HCEC 1CT (cell line): ENCODE data around the gene SMG5.
A peak's percentile ranks its signal among the peaks of the same experiment; 100 is the strongest.

Experiments used
- DNase-seq: peaks from one replicate; pipeline ENCODE4 v3.0.0-alpha.2; 2017

The SMG5 gene

DNA sequence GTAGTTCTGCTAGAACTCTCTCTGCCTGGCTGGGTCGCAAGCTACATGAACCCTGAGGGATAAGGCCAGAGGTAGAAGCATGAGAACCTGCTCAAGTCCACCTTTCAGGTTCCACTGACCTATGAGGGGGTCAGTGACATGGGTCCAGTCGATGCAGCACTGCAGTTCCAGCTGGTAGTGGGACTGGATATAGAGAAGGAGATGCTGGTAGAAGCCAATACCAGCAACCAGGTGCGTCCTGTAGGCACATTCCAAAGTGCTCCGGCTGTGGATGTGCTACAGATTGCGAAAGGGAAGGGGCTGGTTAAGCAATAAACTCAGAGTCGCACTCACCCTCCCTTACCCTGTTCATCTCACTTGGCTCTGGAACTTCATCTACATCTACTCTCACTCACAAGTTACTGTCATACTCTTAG, 5.7 kb downstream of the SMG5 start:
- DNase-seq, result no peak

DNA sequence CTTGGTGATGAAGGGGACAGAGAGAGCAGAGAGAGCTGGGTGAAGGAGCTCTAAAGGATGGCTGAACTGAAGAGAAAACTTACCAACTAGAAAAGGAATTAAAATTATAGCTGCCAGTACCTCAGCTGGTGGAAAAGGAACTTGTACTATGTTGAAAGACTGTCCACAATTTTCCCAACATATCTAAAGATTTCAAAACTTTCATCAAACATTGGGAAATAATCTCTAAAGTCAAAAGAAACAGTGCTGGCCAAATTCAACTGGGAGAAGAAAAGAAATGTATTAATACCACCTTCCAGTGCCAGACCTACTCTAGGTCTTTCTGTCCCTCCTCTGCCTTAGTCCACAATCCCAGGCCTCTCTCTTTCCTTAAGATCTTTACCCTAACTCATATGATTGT, 6.1 kb downstream of the SMG5 start:
- DNase-seq, result no peak

DNA sequence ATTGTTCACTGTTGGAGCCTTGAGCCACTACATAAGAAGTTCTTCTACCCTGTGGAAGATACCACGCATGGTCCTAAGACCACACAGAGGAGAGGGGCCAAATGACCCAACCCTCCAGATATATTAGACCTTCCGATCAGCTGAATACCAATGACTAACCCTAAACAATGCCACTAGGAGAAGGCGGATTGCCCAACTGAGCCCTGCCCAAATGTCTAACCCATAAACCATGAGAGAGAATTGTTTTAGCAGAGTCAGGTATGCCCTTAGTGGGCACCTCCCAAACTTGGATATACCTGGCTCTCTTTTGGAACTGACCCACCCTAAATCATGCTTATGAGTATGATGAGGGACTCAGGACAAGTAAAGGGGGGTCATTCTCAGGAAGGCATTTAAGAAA, 12.3 kb downstream of the SMG5 start:
- DNase-seq, result no peak

DNA sequence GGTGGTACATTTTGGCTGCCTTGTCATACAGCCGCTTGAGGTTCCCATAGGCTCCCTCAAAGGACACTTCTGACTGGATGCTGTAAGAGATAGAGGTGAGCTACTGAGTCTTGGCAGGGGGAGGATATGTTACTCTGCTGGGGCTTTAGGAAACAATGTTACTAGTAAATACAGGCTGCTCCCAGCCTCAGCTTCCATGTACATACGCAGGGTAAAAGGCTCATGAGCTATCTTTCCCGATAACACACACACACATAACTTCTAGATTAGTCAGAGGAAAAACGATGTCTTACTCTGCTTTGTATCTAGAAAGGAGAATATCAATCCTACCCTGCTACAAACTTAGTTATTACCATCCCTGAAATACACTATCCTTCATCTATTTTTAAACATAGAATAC, 14.3 kb downstream of the SMG5 start:
- DNase-seq, result no peak

DNA sequence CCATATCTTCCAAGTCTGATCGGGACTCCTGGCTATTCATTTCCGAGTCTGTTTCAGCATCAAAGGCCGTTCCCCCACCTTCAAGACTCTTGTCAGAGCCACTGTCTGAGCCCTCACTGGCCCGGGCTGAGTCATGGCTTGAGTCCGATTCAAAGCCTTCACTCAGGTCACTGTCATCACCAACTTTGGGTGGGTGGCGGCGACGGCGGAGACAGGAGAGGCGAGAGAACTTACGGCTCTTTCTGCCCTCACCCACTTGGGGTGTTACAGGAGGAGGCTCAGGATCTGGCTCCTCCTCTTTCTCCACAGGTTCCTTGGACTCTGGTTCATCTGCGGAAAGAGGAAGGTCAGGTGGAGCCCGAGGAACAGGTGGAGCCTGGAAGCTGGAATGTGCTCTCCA, 16.6 kb downstream of the SMG5 start:
- no peak for DNase-seq

DNA sequence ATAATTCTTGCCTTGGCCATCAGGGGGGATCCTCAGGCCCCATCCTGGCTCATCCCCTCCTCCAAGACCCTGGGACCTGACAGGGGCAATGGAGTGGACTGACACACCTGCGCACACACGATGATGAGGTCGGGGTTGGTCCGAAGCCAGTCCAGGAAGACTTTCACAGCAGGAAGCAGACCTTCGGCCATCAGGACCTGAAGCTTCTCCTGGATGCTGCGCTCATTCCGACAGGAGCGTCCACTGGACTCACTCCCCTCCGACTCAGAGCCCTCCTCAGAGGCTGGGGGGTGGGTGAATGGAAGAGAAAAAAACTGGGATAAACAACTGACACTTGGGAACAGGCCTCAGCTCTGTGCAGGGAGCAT, 19.4 kb downstream of the SMG5 start:
- no peak for DNase-seq

DNA sequence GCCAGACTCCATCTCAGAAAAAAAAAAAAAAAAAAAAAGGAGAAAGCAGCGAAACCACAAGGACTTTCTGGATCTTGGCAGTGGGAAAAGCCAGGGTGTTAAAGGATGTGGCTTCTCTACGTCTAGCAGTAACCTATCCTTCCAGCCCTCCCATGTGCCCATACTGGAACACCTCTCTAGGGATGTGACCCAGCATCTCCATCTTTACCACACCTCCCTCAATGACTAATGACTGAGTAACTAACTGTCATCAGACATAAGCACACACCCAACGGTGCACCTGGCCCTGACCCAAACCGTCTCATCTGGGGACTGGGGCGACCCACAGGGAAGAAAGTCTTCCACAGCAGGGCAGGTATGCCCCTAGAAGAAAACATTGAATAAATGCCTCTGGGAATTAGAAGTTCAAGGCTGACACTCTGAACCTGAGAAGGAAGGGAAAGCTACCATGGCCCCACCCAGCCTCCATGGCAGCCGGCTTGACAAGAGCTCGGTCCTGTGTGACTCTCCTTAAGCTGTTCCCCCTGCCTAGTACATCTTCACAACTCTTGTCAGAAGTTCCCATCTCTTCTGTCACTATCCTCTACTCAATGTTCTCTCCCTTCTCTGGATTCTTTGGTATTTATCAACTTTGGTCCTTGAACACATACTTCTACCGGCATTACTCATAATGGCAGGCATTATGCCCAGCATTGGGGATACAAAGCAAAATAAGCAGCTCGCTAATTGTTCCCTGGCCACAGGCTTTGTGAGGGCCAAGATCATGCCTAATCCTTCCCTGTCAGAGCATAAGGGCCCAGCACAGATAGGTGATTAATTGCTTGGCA, 20.0 kb downstream of the SMG5 start:
- peak; percentile 69 for DNase-seq

DNA sequence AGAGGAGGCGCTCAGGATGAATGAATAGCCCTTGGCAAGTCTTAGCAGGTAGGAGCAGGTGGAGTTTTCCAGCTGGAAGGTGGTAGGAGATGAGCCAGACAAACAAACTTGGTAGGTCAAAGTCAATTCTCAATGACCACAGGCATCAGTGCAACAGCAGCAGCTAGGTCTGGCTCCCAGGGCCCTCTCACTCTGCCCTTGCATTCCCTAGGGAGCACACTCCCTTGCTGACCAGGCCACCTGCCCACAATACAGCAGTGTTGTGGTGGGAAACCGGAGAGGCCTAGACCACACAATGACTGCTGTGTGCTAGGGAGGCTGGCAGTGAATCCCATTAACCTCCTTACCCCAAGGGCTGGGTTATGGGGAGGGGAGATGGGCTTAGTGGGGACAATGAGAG, 21.7 kb downstream of the SMG5 start:
- DNase-seq, result no peak

DNA sequence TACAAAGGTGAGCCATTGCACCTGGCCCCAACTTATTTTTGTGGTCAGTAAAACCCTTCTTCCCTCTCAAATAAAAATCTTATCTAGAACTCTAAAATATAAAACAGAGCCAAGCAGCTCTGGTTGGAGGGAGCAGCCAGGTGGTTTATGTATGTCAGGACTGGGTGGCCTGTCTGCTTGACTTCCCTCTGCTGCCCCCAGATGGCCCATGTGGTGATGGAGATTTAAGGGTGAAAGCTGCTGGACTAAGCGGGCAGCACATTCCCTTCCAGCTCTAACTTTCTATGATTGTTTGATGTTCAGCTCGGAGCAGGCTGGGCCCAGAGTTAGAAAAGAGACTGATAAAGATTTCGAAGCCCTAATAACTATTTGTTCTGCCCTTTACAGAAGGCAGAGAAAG, 22.8 kb downstream of the SMG5 start:
- DNase-seq, result peak; percentile 20

DNA sequence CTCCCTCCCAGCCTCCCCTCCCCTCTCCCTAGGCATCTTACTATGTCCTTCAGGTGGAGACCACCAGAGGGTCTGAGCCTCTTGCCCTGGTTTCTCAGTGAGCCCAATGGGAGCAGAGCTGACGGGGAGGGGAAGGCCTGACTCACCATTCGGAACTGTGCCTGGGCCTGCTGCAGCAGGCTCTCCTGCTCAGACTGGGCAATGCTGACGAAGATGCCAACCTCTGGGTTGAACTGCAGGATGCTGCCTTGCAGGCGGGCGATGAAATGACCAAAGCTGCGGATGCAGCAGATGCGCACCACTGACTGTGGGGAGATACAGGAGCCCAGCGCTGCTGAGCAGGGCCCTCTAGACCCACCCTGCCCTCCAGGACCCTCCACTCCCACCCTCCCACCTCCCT, 23.8 kb downstream of the SMG5 start:
- no peak for DNase-seq

DNA sequence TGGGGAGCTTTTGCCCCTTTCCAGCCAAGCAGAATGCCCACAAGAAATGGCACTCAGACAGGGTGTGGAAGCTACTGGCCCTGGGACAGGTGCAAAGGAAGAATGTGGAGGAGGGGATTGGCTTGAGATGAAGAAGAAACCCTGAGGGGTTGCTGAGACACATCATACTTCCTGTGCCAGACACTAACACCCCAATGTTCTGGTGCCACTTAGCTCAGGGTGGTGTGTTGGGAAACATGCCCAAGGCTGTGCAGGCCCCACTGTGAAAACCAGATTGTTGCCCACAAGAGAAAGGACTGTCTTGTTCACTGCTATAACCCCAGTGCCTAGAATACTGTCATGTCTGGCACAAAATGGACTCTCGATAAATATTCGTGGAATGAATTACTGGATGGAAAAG, 24.9 kb downstream of the SMG5 start:
- DNase-seq, result no peak

DNA sequence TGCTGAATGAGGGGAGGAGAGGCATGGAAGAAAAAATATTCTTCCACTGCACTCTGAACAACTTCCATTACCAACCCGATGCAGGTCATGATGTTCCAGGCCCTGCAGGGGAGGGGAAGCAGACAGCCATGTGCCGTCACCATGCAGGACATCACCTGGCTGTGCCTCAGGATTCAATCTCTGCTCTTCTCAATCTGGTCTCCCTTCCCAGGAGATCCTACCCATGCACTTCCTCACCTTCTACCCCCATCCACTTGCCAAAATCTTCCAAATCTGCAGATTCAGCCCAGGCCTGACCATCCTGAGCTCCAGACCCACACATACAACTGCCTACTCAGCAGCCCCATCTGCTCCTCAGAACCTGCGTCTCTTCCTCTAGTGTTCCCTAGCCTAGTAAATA, 29.0 kb downstream of the SMG5 start:
- DNase-seq, result no peak

DNA sequence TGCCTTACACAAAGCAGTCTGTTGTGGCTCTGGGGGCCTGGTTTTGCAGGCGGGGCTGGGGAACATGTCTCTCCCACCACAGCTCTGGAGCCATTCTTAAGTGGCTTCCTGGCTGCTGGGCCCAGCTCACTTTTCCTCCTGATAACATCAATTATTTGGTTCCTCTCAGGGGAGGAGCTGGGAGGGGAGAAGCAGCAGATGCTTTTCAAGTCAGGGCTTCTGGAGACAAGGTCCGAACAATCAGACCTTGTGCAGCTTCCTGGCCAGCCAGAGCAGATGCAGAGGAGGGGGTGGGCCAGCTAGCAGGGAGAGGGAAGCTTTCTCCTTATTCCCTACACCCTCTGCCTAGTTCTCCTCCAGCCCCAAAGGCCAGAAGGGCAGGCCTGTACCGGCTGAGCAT, 31.1 kb downstream of the SMG5 start:
- DNase-seq, result no peak

DNA sequence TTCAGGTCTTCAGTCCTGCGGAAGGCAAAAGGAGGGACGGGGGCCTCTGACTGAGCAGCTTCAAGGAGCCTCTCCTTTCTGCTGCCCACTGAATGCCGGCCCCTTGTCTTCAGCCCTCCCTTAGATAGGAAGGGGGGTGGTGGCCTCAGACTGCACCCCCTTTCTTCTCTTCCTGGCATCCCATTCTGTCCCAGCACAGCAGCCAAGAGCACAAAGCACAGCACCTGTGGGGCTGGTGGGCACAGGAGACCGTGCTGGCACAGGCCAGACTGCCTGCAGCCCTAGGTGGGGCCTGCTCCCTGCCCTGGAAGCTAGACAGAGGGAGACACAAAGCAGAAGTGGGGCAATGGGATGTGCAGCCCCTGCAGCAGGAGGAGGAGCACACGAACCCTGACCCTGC, 33.0 kb downstream of the SMG5 start:
- DNase-seq, result no peak

DNA sequence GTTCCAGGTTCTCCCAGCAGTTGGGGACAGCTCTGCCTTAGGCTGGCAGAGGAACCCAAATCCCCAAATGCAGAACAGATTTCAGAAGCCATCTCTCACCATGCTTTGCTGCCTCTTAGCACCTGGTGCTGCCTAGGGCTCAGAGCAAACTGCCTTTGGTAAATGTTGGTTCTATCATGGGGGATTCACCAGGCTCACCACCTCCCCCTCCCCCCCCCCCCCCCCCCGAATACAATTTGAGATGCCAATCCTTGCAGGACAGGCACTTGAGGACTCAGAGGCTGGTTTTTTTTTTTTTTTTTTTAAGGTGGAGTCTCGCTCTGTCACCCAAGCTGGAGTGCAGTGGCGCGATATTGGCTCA, 34.3 kb downstream of the SMG5 start:
- no peak for DNase-seq

DNA sequence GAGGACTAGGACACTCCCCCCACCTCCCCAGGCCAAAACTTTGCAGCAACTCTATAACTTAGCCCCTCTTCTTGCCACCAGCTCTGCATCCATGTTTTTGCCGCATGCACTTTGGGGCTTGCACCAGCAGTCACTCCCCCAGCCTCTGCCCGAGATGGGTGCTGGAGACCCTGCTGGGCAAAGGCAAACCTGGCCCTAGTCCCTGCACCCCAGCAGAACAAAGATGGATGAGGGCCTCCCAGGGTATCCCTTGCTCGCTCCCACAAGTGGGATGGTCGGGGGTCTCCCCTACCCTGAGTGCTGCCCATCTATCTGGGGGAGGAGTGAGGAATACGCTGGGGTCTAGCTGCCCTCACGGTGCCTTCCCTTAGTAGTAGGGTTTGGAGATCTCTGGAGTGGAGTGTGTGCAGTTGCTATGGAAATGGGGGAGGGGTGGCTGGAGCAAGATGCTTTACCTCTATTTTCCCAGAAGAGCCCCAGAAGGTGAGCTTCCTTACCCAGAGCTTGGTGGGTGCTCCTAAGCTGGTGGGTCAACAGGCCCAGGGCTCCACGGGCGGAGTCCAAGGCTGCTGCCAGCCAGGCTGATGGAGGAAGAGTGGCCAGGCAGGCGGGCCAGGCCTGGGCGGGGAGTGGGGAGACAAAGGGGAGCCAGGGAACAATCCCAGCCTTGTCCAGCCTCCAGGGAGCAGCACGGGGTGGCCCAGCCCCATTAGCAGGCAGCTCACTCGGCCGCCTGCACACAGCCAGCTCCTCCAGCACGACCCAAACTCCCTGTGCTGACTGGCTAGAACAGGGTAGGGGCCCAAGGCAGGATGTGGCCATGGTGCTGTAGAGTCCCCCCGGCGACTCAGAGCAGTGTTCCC, 34.9 kb downstream of the SMG5 start, which contains the start of gene PAQR6:
Gene PAQR6, minus strand, starts transcription at position 597 of the 863 bp plus-strand sequence. CDS start 1,325 bp downstream, outside the sequence.
- no peak for DNase-seq

DNA sequence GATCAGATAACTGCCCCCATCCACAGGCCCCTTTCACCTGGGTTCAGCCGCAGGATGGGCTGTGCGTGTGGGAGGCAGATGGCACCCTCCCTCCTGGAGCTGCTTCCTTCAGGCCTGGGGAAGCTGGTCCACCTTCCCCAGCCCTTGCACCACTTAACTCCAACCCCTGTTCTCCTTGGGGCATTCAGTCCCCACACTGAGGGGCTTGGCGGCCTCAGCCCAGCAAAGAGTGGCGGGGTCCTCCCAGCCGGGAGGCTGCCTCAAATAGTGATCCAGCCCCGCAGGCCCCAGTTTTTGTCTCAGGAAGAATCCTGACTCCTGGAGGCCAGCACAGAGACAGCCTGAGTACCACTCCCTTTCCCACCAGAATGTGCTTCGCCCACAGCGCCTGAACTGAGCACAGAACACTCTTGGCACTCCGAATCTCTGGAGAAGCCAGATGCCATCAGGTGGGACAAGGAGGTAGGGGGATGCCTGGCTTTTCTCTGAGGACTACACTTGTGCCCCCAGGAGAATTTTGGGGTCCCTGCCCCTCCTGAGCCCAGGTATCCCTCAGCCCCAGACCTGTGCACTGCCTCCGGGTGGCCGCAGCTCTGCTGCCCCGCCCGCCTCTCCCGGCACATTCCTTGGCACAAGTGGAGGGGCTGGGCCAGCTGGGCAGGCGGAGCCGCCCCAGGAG, 35.7 kb downstream of the SMG5 start:
- DNase-seq, result no peak

DNA sequence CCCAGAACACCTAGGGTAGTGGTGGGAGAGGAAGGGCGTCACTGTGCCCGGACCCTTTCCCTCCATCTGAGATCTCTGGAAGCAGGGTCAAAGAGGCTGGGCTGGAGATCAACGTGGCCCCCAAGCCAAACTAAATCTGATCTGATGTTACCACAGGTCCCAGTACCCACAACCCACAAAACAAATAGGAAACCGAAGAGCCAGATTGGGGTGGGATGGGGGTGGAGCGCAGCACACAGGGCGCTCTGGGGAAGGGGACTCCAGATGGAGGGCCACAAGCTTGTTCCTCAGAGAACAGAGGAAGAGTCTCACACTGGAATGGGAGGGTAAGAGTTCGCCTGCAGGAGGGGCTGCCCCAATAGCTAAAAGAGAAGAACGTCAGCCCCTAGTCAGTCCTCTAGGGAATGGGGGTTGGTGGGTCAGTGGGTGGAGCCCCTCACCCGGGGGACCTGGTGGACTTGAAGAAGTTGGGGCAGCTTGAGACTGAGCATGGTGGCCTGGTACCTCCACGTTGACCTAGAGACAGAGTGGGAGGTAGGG, 36.3 kb downstream of the SMG5 start:
- DNase-seq, result no peak

DNA sequence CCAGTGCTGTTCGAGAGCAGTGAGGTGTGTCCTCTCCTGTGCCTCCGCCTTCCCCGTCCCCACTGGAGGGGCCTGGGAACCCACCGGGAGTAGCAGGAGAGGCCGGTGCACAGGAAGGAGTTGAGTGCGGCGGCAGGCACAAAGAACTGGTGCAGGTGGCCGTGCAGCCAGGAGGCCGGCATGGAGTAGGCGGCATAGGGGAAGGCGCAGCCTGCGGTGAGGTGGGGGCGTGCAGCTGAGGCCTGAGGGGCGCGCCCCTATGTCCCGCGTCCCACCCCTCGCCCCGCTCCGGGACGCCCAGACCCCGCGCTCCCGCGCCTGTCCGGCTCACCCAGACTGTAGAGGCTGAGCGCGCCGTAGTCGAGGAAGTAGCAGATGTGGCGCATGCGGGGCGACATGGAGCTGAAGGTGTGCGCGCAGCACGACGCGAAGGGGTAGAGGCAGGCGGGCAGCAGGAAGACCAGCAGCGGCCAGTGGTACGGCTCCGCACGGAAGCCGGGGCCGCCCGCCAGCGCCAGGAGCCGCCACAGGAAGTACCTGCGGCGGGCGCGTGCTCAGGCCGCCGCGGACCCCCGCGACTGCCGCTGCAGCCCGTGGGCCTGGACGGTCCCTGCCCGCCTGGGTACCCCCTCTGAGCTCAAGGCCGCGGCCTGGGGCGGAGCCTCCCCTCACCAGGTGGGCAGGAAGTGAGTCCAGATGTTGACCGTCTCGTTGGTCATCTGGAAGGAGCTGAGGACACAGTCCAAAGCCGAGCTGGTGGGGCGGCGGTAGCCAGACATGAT, 37.0 kb downstream of the SMG5 start:
- DNase-seq, result no peak

DNA sequence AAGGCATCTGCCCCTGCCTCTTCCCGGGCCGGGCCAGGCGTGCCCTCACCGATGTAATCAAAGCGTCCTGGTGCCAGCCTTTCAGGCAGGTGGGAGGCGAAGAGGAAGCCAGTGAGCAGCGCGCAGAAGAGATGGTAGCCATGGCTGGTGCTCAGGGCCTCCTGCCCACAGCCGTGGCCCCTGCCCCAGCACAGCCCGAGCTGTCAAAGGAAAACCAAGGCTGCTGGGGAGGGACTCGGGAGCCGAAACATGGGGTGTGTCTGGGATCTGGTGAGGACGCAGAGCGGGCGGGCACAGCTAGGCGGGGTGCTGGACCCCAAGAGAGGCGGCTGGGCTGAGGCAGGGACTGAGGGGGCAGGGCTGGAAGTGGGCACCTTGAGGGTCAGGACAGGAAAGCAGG, 37.9 kb downstream of the SMG5 start:
- no peak for DNase-seq

DNA sequence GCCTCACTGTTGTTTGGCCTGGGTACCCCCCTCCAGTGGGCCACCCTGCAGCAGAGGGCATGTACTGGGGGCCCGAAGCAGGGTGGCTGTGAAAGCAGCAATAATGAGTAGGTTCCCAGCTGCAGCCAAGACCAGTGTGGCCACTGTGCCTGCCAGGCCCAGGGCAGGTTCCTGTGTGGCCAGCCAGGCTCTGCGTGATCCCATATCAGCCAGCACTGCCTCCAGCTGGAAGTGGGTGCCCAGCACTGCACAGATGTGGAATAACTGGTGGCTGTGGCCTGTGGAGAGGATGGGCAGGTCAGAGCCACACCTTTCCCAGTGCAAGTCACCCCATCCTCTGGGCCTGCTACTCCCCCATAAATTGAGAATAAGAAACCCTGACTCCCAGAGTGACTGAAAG, 38.5 kb downstream of the SMG5 start:
- no peak for DNase-seq

DNA sequence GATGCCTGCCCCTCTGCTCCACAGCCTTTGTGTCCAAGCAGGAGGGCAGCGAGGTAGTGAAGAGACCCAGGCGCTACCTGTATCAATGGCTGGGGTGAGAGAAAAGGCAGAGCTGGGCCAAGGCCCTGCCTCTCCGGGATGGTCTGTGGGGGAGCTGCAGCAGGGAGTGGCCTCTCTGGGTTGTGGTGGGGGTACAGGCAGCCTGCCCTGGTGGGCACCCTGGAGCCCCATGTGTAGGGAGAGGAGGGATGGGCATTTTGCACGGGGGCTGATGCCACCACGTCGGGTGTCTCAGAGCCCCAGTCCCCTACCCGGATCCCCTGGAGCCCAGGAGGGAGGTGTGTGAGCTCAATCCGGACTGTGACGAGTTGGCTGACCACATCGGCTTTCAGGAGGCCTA, 39.9 kb downstream of the SMG5 start:
- no peak for DNase-seq

DNA sequence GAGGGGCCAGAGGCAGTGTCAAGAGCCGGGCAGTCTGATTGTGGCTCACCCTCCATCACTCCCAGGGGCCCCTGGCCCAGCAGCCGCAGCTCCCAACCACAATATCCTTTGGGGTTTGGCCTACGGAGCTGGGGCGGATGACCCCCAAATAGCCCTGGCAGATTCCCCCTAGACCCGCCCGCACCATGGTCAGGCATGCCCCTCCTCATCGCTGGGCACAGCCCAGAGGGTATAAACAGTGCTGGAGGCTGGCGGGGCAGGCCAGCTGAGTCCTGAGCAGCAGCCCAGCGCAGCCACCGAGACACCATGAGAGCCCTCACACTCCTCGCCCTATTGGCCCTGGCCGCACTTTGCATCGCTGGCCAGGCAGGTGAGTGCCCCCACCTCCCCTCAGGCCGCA, 40.7 kb downstream of the SMG5 start, which contains the start of gene BGLAP:
Gene BGLAP, plus strand, starts transcription at position 259 of the 400 bp plus-strand sequence. Its CDS starts 48 bp downstream, at position 307.
- DNase-seq, result no peak
